B cell (primary cell): ENCODE results near the gene MRGPRX2. TPM values are rescaled to one million over a fixed set of nuclear protein-coding genes. Genes with fewer than 3 reads are reported as not detected.

Experiments
- ATAC-seq: fragments of 200-7000 bp; cut with Tn5 transposase; one replicate; pipeline ENCODE4 v1.10.0; 2021; ENCODE audit warnings: low read depth, mild to moderate bottlenecking, moderate number of reproducible peaks, moderate library complexity
- CTCF ChIA-PET: fragments of 350-600 bp; sonication (Branson Sonifier 250); formaldehyde crosslinking; loops from one replicate; lab custom pipeline; 2021; ENCODE audit warnings: antibody characterized with exemption, inconsistent platforms; lab: Charles Lee
- POLR2A ChIA-PET: fragments of 350-600 bp; sonication (Branson Sonifier 250); formaldehyde crosslinking; loops from one replicate; lab custom pipeline; 2021; ENCODE audit warnings: antibody characterized with exemption; lab: Charles Lee
- DNase-seq: peaks from one replicate; pipeline ENCODE4 v3.0.0; 2013
- H2AFZ ChIP-seq: 2 replicates; pipeline ENCODE4 v1.6.1; 2012; ENCODE audit warnings: mild to moderate bottlenecking, low read depth, low read length; ENCODE audit not compliant: insufficient read depth, poor library complexity, severe bottlenecking
- H3K27ac ChIP-seq, 2 donors: 1 replicate in 1 of 2; 2 replicates in 1 of 2; pipeline ENCODE4 v1.5.1; 2012 to 2013; ENCODE audit warnings: low read length in 2 of 2, mild to moderate bottlenecking in 2 of 2, moderate library complexity in 1 of 2
- H3K27me3 ChIP-seq, 4 experiments: fragments of 200-600 bp in 1 of 4; sonication (generic) in 1 of 4; replicated peaks in 1 of 4; 1 replicate in 2 of 4; 2 replicates in 2 of 4; pipeline versions ENCODE4 v1.6.1 to v1.7.0; 2013 to 2016; ENCODE audit warnings: low read length in 3 of 4, mild to moderate bottlenecking in 2 of 4, mixed read lengths in 1 of 4, moderate library complexity in 1 of 4; ENCODE audit not compliant: insufficient read depth in 4 of 4, control insufficient read depth in 3 of 4; ENCODE audit errors: control extremely low read depth in 1 of 4
- H3K36me3 ChIP-seq, 2 experiments: replicated peaks in 1 of 2; 1 replicate in 1 of 2; 2 replicates in 1 of 2; pipeline versions ENCODE4 v1.6.1 to v1.7.1; 2013; ENCODE audit warnings: low read length in 1 of 2; ENCODE audit not compliant: insufficient read depth in 2 of 2, control insufficient read depth in 1 of 2; ENCODE audit errors: control extremely low read depth in 1 of 2, extremely low read depth in 1 of 2
- H3K4me1 ChIP-seq, 2 donors: fragments of 200-600 bp in 1 of 2; sonication (generic) in 1 of 2; 1 replicate in 1 of 2; 2 replicates in 1 of 2; pipeline versions ENCODE4 v1.5.1 to v1.6.1; 2013 to 2017; ENCODE audit warnings: low read length in 2 of 2; ENCODE audit not compliant: control insufficient read depth in 2 of 2, insufficient read depth in 2 of 2
- H3K4me2 ChIP-seq: replicated peaks from 2 replicates; pipeline ENCODE3; 2012; ENCODE audit warnings: mild to moderate bottlenecking, low read depth, low read length; ENCODE audit not compliant: poor library complexity, severe bottlenecking
- H3K4me3 ChIP-seq, 5 experiments: fragments of 200-600 bp in 1 of 5; sonication (generic) in 1 of 5; 1 replicate in 3 of 5; 2 replicates in 2 of 5; pipeline versions ENCODE4 v1.5.1 to v1.7.0; 2011 to 2016; ENCODE audit warnings: low read length in 4 of 5, mild to moderate bottlenecking in 4 of 5, low read depth in 2 of 5, control low read depth in 1 of 5, moderate library complexity in 1 of 5; ENCODE audit not compliant: insufficient read depth in 1 of 5; ENCODE audit errors: control extremely low read depth in 1 of 5, extremely low read depth in 1 of 5
- H3K79me2 ChIP-seq: fragments of 200-600 bp; sonication (generic); one replicate; pipeline ENCODE4 v1.6.0; 2016; ENCODE audit warnings: low read length; ENCODE audit not compliant: control insufficient read depth, insufficient read depth
- H3K9ac ChIP-seq: fragments of 200-600 bp; sonication (generic); 2 replicates; pipeline ENCODE4 v1.6.1; 2017; ENCODE audit warnings: mild to moderate bottlenecking, low read length, moderate library complexity
- H3K9me3 ChIP-seq, 3 donors: one replicate each; pipeline versions ENCODE4 v1.6.1 to v1.7.1; 2013; ENCODE audit warnings: low read length in 2 of 3; ENCODE audit not compliant: control insufficient read depth in 2 of 3, insufficient read depth in 1 of 3; ENCODE audit errors: control extremely low read depth in 1 of 3
- H4K20me1 ChIP-seq: 2 replicates; pipeline ENCODE4 v1.6.0; 2012; ENCODE audit warnings: mild to moderate bottlenecking, low read length; ENCODE audit not compliant: insufficient read depth, control insufficient read depth, poor library complexity, severe bottlenecking
- H3K27ac Mint-ChIP-seq: one replicate; pipeline ENCODE4 v1.8.0; 2021; ENCODE audit warnings: mixed read lengths
- H3K27me3 Mint-ChIP-seq: one replicate; pipeline ENCODE4 v1.8.0; 2021; ENCODE audit warnings: mixed read lengths
- H3K4me1 Mint-ChIP-seq: one replicate; pipeline ENCODE4 v1.8.0; 2021; ENCODE audit warnings: mixed read lengths
- H3K4me3 Mint-ChIP-seq: one replicate; pipeline ENCODE4 v1.8.0; 2021; ENCODE audit warnings: mixed read lengths
- H3K9me3 Mint-ChIP-seq: one replicate; pipeline ENCODE4 v1.8.0; 2022; ENCODE audit warnings: mixed read lengths; ENCODE audit not compliant: insufficient read depth
- EZH2 ChIP-seq: IDR thresholded peaks from 2 replicates; pipeline ENCODE4 v1.6.1; 2012; ENCODE audit warnings: borderline replicate concordance, low read depth, mild to moderate bottlenecking, moderate library complexity, low read length; ENCODE audit not compliant: insufficient read depth, poor library complexity, severe bottlenecking
- WGBS: methylation state at CpG from one replicate; pipeline ENCODE4 v1.1.5; 2013; ENCODE audit warnings: missing lambda C conversion rate; ENCODE audit not compliant: insufficient coverage; 5-methylcytosine and 5-hydroxymethylcytosine counted together
- intact Hi-C: fragments of 100-400 bp; cut with micrococcal nuclease; formaldehyde crosslinking; loops from one replicate; pipeline ENCODE4 v1.10.0; 2022
- polyA plus RNA-seq: library from polyadenylated mRNA; depleted of rRNA; stranded (reverse); fragments of >200 nt; gene quantifications from 2 replicates; pipeline ENCODE4 v1.2.3, GENCODE V29; 2012
- total RNA-seq, 2 donors: library from RNA; stranded (reverse); fragments of 120-200 nt in 1 of 2; gene quantifications; 1 replicate in 1 of 2; 2 replicates in 1 of 2; pipeline versions ENCODE4 v1.2.3 to v1.2.4, GENCODE V29; 2013 to 2022
- TF ChIP-seq, protein P1 (sequence below): fragments of 200-600 bp; IDR thresholded peaks from one replicate; pipeline ENCODE4 v1.8.0; 2022; ENCODE audit warnings: antibody characterized with exemption, mild to moderate bottlenecking

Gene MRGPRX2
- total and polyA plus RNA-seq, 2 donors (not counting 1 experiment from before 2014, with no cell fraction given), result not detected

GRCh38 chr11:19091366-19091765 lies 30.8 kb upstream of the MRGPRX2 start:
- H3K4me2 ChIP-seq, result no peak overlapping the region
- ChIA-PET POLR2A (no interaction called here), CTCF (no interaction called here)
- no peak overlapping the region for H3K4me3 Mint-ChIP-seq
- H3K4me1 ChIP-seq, result no peaks in the 10 kb centered on the region
- no peak overlapping the region for H3K27ac Mint-ChIP-seq
- no peaks in the 10 kb centered on the region for H3K36me3 ChIP-seq
- TF ChIP-seq, protein P1, sequence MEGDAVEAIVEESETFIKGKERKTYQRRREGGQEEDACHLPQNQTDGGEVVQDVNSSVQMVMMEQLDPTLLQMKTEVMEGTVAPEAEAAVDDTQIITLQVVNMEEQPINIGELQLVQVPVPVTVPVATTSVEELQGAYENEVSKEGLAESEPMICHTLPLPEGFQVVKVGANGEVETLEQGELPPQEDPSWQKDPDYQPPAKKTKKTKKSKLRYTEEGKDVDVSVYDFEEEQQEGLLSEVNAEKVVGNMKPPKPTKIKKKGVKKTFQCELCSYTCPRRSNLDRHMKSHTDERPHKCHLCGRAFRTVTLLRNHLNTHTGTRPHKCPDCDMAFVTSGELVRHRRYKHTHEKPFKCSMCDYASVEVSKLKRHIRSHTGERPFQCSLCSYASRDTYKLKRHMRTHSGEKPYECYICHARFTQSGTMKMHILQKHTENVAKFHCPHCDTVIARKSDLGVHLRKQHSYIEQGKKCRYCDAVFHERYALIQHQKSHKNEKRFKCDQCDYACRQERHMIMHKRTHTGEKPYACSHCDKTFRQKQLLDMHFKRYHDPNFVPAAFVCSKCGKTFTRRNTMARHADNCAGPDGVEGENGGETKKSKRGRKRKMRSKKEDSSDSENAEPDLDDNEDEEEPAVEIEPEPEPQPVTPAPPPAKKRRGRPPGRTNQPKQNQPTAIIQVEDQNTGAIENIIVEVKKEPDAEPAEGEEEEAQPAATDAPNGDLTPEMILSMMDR, result no peak
- TF ChIP-seq EZH2, result no peak
- no peak overlapping the region for H2AFZ ChIP-seq
- H3K79me2 ChIP-seq, result no peaks in the 10 kb centered on the region
- H4K20me1 ChIP-seq, result no peaks in the 10 kb centered on the region
- WGBS, result no CpG with 5 or more reads among the region's 1 CpG
- DNase-seq, result no peak
- intact Hi-C loops, result no loop called here
- ATAC-seq, result no peak
- H3K27me3 ChIP-seq, result peaks cover 0 to 7% (median 4%) of the 10 kb centered on the region in 4 experiments
- no peak overlapping the region for H3K9ac ChIP-seq
- no peaks in the 10 kb centered on the region for H3K9me3 ChIP-seq
- no peak overlapping the region for H3K27ac ChIP-seq
- no peak overlapping the region for H3K4me3 ChIP-seq
- no peaks in the 10 kb centered on the region for H3K4me1 Mint-ChIP-seq
- peaks cover 30% of the 10 kb centered on the region for H3K27me3 Mint-ChIP-seq
- no peaks in the 10 kb centered on the region for H3K9me3 Mint-ChIP-seq

DNA sequence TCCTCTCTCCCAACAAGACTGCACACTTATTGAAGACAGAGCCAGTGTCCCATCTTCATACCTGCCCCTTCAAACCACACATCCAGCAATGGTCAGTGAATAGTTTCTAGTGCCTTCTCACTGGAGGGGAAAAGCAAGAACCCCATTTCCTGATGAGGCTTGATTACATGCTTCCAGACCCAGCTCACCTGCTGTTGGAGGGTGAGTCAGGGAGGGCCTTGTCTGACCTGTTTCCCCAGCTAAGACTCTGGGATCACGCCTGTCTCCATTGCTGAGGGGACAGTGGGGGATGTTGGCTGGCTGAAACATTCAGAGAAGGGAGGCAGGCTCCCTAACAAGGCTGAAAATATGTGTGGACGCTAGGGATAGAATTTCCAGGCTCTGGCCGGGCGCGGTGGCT lies 28.9 kb upstream of the MRGPRX2 start:
- POLR2A ChIA-PET, result no interaction called here
- Mint-ChIP-seq H3K27ac (no peak overlapping the region), H3K4me1 (no peaks in the 10 kb centered on the region), H3K27me3 (peaks cover 27% of the 10 kb centered on the region), H3K4me3 (no peak overlapping the region), H3K9me3 (no peaks in the 10 kb centered on the region)
- no peak for TF ChIP-seq EZH2
- TF ChIP-seq, protein P1, result no peak
- H3K9me3 ChIP-seq, result no peaks in the 10 kb centered on the region
- H3K36me3 ChIP-seq, result no peaks in the 10 kb centered on the region
- no peak for ATAC-seq
- no peak overlapping the region for H3K9ac ChIP-seq
- no peak for DNase-seq
- H3K27ac ChIP-seq, result no peak overlapping the region
- H3K27me3 ChIP-seq, result peaks cover 0 to 7% (median 4%) of the 10 kb centered on the region in 4 experiments
- H3K4me2 ChIP-seq, result no peak overlapping the region
- intact Hi-C loops, result no loop called here
- no peak overlapping the region for H2AFZ ChIP-seq
- H3K4me1 ChIP-seq, result no peaks in the 10 kb centered on the region
- H4K20me1 ChIP-seq, result no peaks in the 10 kb centered on the region
- 92% methylated on average over 1 of the region's 5 CpGs for WGBS
- no peaks in the 10 kb centered on the region for H3K79me2 ChIP-seq
- no peak overlapping the region for H3K4me3 ChIP-seq
- CTCF ChIA-PET, result interaction anchor here (1.6 to 6.2 kb wide), 2 partner anchors 10 to 13 kb away, joined by 6 to 21 read pairs; no protein-coding TSS in a partner anchor
